Measurements from ENCODE around the gene ARHGEF10L.

The ARHGEF10L gene

GRCh38 chr1:17686258-17686657 lies 146.8 kb downstream of the ARHGEF10L start:
- no peak for TF ChIP-seq GATA2 (IDR thresholded peaks at IDR 0.05; ENCODE audit: low read depth, low read length)
- TF ChIP-seq GATA3 (IDR thresholded peaks at IDR 0.05; ENCODE audit: low read depth, low read length): no peak

GRCh38 chr1:17687145-17687544 lies 147.6 kb downstream of the ARHGEF10L start:
- TF ChIP-seq GATA2 (IDR thresholded peaks at IDR 0.05; ENCODE audit: low read depth, low read length) (no peak), GATA3 (IDR thresholded peaks at IDR 0.05; ENCODE audit: low read depth, low read length) (no peak)

GRCh38 chr1:17688217-17688810 lies 148.8 kb downstream of the ARHGEF10L start:
- no peak for TF ChIP-seq GATA3 (IDR thresholded peaks at IDR 0.05; ENCODE audit: low read depth, low read length)
- no peak for TF ChIP-seq GATA2 (IDR thresholded peaks at IDR 0.05; ENCODE audit: low read depth, low read length)

GRCh38 chr1:17689011-17689410 lies 149.5 kb downstream of the ARHGEF10L start:
- TF ChIP-seq GATA2 (IDR thresholded peaks at IDR 0.05; ENCODE audit: low read depth, low read length) (no peak), GATA3 (IDR thresholded peaks at IDR 0.05; ENCODE audit: low read depth, low read length) (no peak)

- TF ChIP-seq GATA2 (IDR thresholded peaks at IDR 0.05; ENCODE audit: low read depth, low read length) (no peak), GATA3 (IDR thresholded peaks at IDR 0.05; ENCODE audit: low read depth, low read length) (no peak)
Measured at GRCh38 chr1:17690906-17691634, 151.6 kb downstream of the ARHGEF10L start.

- TF ChIP-seq GATA2 (IDR thresholded peaks at IDR 0.05; ENCODE audit: low read depth, low read length): no peak
- no peak for TF ChIP-seq GATA3 (IDR thresholded peaks at IDR 0.05; ENCODE audit: low read depth, low read length)
Measured at GRCh38 chr1:17692645-17693044, 153.1 kb downstream of the ARHGEF10L start.

GRCh38 chr1:17696417-17697301 lies 157.2 kb downstream of the ARHGEF10L start:
- TF ChIP-seq GATA3 (IDR thresholded peaks at IDR 0.05; ENCODE audit: low read depth, low read length) (no peak), GATA2 (IDR thresholded peaks at IDR 0.05; ENCODE audit: low read depth, low read length) (no peak)

- TF ChIP-seq GATA2 (IDR thresholded peaks at IDR 0.05; ENCODE audit: low read depth, low read length): no peak
- no peak for TF ChIP-seq GATA3 (IDR thresholded peaks at IDR 0.05; ENCODE audit: low read depth, low read length)
Measured at GRCh38 chr1:17697458-17697857, 158.0 kb downstream of the ARHGEF10L start.

GRCh38 chr1:17699581-17699980 lies 160.1 kb downstream of the ARHGEF10L start:
- TF ChIP-seq GATA3 (IDR thresholded peaks at IDR 0.05; ENCODE audit: low read depth, low read length): no peak
- TF ChIP-seq GATA2 (IDR thresholded peaks at IDR 0.05; ENCODE audit: low read depth, low read length): no peak

- TF ChIP-seq GATA3 (IDR thresholded peaks at IDR 0.05; ENCODE audit: low read depth, low read length) (no peak), GATA2 (IDR thresholded peaks at IDR 0.05; ENCODE audit: low read depth, low read length) (no peak)
Measured at GRCh38 chr1:17700945-17701810, 161.7 kb downstream of the ARHGEF10L start.

GRCh38 chr1:17704176-17704575 lies 164.7 kb downstream of the ARHGEF10L start:
- no peak for TF ChIP-seq GATA2 (IDR thresholded peaks at IDR 0.05; ENCODE audit: low read depth, low read length)

GRCh38 chr1:17706445-17706844 lies 166.9 kb downstream of the ARHGEF10L start:
- TF ChIP-seq GATA3 (IDR thresholded peaks at IDR 0.05; ENCODE audit: low read depth, low read length): no peak
- no peak for TF ChIP-seq GATA2 (IDR thresholded peaks at IDR 0.05; ENCODE audit: low read depth, low read length)

- TF ChIP-seq GATA3 (IDR thresholded peaks at IDR 0.05; ENCODE audit: low read depth, low read length) (no peak), GATA2 (IDR thresholded peaks at IDR 0.05; ENCODE audit: low read depth, low read length) (no peak)
Measured at GRCh38 chr1:17709981-17710380, 170.5 kb downstream of the ARHGEF10L start.

All from SH-SY5Y (cell line).